NCI-H526 (cell line): ENCODE data around the gene PRSS56.
"Not testable (repeated sequence)": the region's sequence is repeated elsewhere in the genome, so short reads cannot be mapped to it uniquely, and the experiment has no call there.

Experiments used
- DNase-seq, 2 experiments: peaks; one replicate each; lab custom pipeline; 2025; lab: John Stamatoyannopoulos, UW

The PRSS56 gene

GRCh38 chr2:232525791-232526371 lies 5.7 kb downstream of the PRSS56 start, which contains the start of gene CHRND:
CHRND (plus strand) TSS chr2:232526160; CDS start chr2:232526216, 56 bp downstream.
- peak in 1 of 2 experiments; percentile 16 for DNase-seq

- DNase-seq, result no peak
Measured at GRCh38 chr2:232526372-232526941, 6.3 kb downstream of the PRSS56 start.

GRCh38 chr2:232527905-232528470 lies 7.8 kb downstream of the PRSS56 start:
- DNase-seq, result no peak

DNA sequence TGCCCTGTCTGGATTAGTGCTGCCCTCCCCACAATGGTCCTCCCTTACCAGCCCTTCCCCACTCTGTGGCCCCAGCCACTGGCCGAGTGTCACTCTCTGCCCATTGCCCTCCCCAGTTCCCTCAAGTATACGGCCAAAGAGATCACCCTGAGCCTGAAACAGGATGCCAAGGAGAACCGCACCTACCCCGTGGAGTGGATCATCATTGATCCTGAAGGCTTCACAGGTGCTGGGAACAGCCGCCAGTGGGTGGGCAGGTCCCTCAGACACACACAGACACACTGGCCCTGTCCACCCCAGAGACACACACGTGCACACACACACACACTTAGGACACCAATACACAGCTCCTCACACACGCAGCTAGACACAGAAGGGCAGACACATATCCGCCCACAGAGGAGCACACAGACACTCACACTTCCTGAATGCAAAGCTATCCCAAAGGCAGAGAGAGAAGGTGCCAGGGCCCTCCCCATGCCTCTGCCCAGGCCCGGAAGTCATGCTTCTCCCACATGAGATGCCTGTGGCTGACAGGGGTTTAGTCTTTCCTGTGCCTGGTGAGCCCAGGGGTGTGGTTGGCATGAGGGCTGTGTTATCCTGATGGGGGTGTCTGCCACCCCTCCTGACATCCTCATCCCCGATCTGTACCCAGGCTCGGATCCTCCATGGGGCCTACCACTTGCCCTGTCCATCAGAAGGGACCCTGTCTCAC lies 8.7 kb downstream of the PRSS56 start:
- no peak for DNase-seq

- no peak for DNase-seq
Measured at GRCh38 chr2:232529806-232530547, 9.8 kb downstream of the PRSS56 start.

- no peak for DNase-seq
Measured at GRCh38 chr2:232530626-232531260, 10.6 kb downstream of the PRSS56 start.

DNA sequence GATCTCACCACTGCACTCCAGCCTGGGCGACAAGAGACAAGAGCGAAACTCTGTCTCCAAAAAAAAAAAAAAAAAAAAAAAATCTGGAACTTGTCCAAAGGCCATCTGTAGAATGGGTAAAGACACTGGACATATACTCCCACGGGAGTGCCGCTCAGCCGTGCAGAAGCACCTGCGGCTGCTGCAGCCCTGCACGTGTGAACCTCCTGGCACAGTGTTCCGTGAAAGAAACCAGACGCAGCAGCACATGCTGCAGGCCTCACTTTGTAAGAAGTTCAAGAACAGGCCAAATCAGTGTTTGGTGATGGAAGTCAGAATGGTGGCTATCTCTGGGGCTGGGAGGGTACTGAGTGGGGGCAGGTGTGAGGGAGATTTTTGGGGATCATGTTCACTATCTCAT lies 12.2 kb downstream of the PRSS56 start:
- no peak for DNase-seq

DNA sequence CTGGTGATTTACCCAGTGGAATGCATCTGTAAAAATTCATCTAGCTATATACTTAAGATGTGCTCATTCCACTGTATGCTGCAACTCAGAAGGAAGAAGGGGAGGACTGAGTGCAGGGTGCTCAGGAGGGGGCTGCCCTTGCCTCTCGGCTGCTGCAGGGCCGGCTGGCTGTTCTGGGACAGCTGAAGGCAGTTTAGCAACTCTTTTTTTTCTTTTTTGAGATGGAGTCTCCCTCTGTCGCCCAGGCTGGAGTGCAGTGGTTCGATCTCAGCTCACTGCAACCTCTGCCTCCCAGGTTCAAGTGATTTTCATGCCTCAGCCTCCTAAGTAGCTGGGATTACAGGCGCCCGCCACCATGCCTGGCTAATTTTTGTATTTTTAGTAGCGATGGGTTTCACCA lies 12.6 kb downstream of the PRSS56 start:
- DNase-seq, result not testable (repeated sequence)

DNA sequence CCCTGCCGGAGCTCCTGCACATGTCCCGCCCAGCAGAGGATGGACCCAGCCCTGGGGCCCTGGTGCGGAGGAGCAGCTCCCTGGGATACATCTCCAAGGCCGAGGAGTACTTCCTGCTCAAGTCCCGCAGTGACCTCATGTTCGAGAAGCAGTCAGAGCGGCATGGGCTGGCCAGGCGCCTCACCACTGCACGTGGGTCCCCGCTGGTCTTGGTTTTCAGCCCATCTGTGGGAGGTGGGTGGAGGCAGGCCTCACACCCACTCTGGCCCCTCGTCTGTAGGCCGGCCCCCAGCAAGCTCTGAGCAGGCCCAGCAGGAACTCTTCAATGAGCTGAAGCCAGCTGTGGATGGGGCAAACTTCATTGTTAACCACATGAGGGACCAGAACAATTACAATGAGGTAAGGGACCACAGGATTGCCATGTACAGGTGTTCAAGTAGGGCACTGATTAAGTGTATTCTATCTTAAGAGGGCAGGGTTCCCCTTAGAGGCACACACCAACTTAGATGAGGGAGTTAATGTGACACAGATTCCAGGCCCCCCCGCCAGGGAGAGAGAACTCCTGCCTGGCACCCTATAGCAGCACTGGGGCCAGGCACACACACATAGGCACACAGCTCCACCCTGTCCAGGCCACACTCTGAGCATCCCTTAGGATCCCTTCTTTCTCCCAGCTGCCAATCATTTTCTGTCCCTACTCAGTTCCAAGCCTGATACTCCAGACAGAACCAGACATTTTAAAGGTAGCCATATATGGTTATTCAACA lies 13.9 kb downstream of the PRSS56 start:
- no peak for DNase-seq

DNA sequence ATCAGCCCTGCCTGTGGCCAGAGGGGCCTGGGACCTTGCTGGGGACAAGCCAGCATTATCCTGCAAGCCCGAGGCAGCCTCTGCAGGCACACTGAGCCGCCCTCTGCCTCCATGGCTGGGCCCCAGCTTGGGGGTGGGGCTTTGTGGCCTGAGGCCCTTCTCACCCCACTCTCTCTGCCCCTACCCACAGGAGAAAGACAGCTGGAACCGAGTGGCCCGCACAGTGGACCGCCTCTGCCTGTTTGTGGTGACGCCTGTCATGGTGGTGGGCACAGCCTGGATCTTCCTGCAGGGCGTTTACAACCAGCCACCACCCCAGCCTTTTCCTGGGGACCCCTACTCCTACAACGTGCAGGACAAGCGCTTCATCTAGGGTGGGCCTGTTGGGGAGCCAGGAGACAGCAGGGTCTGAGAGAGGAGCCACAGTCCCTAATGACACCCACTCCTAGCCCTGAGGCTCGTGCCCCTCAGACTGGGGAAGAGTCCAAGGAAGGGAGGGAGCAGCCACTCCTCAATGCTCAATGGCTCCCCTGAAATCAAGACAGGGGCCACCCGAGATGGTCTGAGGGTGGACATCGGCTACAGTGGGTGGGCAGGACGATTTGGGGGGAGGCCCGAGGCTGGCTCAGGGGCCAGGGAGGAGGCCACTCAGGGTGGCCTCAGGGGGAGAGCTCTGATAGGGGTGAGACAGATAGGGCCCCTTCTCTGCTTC lies 14.9 kb downstream of the PRSS56 start:
- DNase-seq, result no peak

DNA sequence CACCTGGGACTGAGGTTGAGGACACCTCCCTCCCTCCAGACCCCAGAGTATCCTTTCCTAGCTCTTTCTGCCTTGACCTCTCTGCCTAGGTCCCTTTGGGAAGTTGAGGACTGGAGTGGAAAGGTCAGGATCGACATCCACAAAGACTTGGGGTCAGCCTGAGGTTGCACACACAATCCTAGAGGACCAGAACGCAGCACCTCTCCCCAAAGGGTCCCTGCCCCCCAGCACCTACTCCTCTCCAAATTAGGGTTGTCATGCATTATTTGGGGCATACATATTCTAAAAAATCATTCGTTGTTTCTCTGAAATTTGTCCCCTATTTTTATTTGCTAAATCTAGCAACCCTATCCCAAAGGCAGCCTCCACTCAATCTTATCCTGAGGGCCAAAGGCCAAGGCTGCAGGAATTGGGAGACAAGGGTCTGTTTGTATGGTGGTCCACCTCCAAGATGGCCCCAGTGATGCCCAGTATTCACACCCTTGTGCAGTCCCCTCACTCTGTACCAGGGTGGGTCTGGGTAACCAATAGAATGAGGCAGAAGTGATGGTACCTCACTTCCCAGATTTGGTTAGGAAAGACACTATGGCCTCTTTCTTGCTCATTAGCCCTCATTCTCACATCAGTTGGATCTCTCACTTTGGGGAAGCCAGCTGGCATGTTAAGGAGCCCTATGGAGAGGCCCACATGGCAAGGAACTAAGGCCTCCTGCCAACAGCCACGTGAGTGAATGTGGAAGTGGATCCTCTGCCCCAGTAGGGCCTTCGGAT lies 15.8 kb downstream of the PRSS56 start:
- no peak for DNase-seq

GRCh38 chr2:232537079-232537478 lies 16.9 kb downstream of the PRSS56 start:
- DNase-seq, result peak; percentile 7 to 57

- no peak for DNase-seq
Measured at GRCh38 chr2:232537499-232537898, 17.3 kb downstream of the PRSS56 start.

GRCh38 chr2:232538671-232539070 lies 18.5 kb downstream of the PRSS56 start:
- DNase-seq, result no peak

DNA sequence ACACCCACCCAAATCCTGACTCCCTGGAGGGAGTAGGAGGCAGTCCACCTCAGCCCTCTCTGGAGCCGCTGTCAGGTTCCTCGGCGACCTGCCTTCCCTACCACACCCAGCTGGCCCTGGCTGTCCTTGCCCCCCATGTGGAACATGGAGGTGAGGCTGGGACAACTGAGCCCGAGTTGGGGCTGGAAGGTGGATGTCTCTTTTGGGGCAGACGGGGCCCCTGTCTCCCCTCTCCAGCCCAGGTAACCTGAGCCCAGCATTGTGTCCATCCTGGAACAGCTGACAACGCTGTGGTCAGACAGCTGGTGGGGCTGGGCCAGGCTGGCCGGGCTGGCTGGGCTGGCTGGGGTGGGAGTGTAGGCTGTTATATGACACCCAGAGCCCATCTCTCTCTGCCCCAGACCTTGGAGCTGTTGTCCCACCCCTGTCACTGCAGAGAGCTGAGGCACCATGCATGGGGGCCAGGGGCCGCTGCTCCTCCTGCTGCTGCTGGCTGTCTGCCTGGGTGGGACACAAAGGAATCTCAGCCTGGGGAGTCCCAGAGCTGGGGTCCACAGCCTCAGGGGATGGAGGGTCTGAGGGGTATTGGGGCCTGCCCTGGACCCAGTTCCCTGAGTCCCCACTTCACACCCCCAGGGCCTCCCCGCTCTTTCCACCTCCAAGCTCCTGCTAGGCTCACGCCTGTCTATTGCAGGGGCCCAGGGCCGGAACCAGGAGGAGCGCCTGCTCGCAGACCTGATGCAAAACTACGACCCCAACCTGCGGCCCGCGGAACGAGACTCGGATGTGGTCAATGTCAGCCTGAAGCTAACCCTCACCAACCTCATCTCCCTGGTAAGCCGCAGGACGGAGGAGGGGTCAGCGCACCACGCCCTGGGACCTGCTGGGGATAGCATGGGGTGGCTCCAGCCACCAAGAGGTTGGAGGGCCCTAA lies 19.4 kb downstream of the PRSS56 start, which contains the start of gene CHRNG:
TSS of gene CHRNG (plus strand) at position 395 of the 934 bp plus-strand sequence. CDS start at position 451, 56 bp downstream.
- no peak for DNase-seq

GRCh38 chr2:232540441-232541041 lies 20.4 kb downstream of the PRSS56 start:
- DNase-seq, result no peak

- no peak for DNase-seq
Measured at GRCh38 chr2:232541195-232541960, 21.2 kb downstream of the PRSS56 start.
